ENCODE measurements around the gene ZNF358.

Gene ZNF358

GRCh38 chr19:7489609-7490044, 26.3 kb upstream of the ZNF358 start:
- DNase-seq (ENCODE audit: low read depth), result no peak

GRCh38 chr19:7492142-7492541, 23.8 kb upstream of the ZNF358 start:
- DNase-seq (ENCODE audit: low read depth), result peak; percentile 17

GRCh38 chr19:7492558-7492957, 23.3 kb upstream of the ZNF358 start:
- DNase-seq (ENCODE audit: low read depth), result no peak

- DNase-seq (ENCODE audit: low read depth), result no peak
These were observed 21.3 kb upstream of the ZNF358 start for GRCh38 chr19:7494416-7495098.

- DNase-seq (ENCODE audit: low read depth), result no peak
These were observed 18.6 kb upstream of the ZNF358 start for GRCh38 chr19:7497292-7497691.

GRCh38 chr19:7500811-7501450, 15.0 kb upstream of the ZNF358 start:
- DNase-seq (ENCODE audit: low read depth), result no peak

GRCh38 chr19:7502552-7502951, 13.4 kb upstream of the ZNF358 start:
- no peak for DNase-seq (ENCODE audit: low read depth)

GRCh38 chr19:7504684-7505083, 11.2 kb upstream of the ZNF358 start:
- no peak for DNase-seq (ENCODE audit: low read depth)

GRCh38 chr19:7505288-7505681, 10.6 kb upstream of the ZNF358 start:
- DNase-seq (ENCODE audit: low read depth), result no peak

- DNase-seq (ENCODE audit: low read depth), result no peak
These were observed 10.1 kb upstream of the ZNF358 start for GRCh38 chr19:7505682-7506384.

GRCh38 chr19:7506385-7507328, 9.2 kb upstream of the ZNF358 start:
- DNase-seq (ENCODE audit: low read depth), result no peak

GRCh38 chr19:7507884-7508283, 8.0 kb upstream of the ZNF358 start:
- DNase-seq (ENCODE audit: low read depth), result no peak

- no peak for DNase-seq (ENCODE audit: low read depth)
These were observed 6.3 kb upstream of the ZNF358 start for GRCh38 chr19:7509625-7510024.

- DNase-seq (ENCODE audit: low read depth), result no peak
These were observed 3.5 kb upstream of the ZNF358 start for GRCh38 chr19:7512400-7512851.

- DNase-seq (ENCODE audit: low read depth), result no peak
These were observed 1.9 kb upstream of the ZNF358 start for GRCh38 chr19:7513809-7514642.

GRCh38 chr19:7515110-7515644, 726 bp upstream of the ZNF358 start:
- DNase-seq (ENCODE audit: low read depth), result no peak

GRCh38 chr19:7516333-7516732, 430 bp downstream of the ZNF358 start:
- no peak for DNase-seq (ENCODE audit: low read depth)

- DNase-seq (ENCODE audit: low read depth), result no peak
These were observed 975 bp downstream of the ZNF358 start for GRCh38 chr19:7516878-7517277.

- no peak for DNase-seq (ENCODE audit: low read depth)
These were observed 3.6 kb downstream of the ZNF358 start for GRCh38 chr19:7519361-7520130.

Data from activated gamma-delta T cell treated with anti-CD3 and anti-CD28 coated beads, Interleukin-2, amount 50 U/mL, for 16 hours (primary cell).